Ovary (tissue), 9 donors: Measurements from ENCODE around the gene CENATAC. TPM values are rescaled to one million over a fixed set of nuclear protein-coding genes. Genes with fewer than 3 reads are reported as not detected.
"Not testable (repeated sequence)": the region's sequence is repeated elsewhere in the genome, so short reads cannot be mapped to it uniquely, and the experiment has no call there.

Experiments used
- DNase-seq, 5 donors: peaks; one replicate each; pipeline ENCODE4 v3.0.0-alpha.2; 2019 to 2020
- H3K27ac ChIP-seq, 2 donors: fragments of 200-600 bp; one replicate each; pipeline versions ENCODE4 v1.5.1 to v1.8.0; 2019 to 2022
- H3K27me3 ChIP-seq: fragments of 200-600 bp; one replicate; pipeline ENCODE4 v1.8.0; 2022
- H3K36me3 ChIP-seq: fragments of 200-600 bp; sonication (generic); one replicate; pipeline ENCODE4 v1.5.1; 2019
- H3K4me1 ChIP-seq: one replicate; pipeline ENCODE4 v1.8.1; 2013; ENCODE audit warnings: mild to moderate bottlenecking, moderate library complexity; ENCODE audit not compliant: insufficient read depth
- H3K4me3 ChIP-seq: fragments of 200-600 bp; sonication (generic); one replicate; pipeline ENCODE4 v1.5.1; 2017
- H3K9me3 ChIP-seq, 2 donors: fragments of 200-600 bp in 1 of 2; sonication (generic) in 1 of 2; one replicate each; pipeline versions ENCODE4 v1.5.1 to v1.8.1; 2013 to 2019; ENCODE audit warnings: mild to moderate bottlenecking in 1 of 2, moderate library complexity in 1 of 2
- EP300 ChIP-seq: sonication (generic); formaldehyde crosslinking; IDR thresholded peaks from one replicate; pipeline ENCODE4 v1.6.1; 2017; ENCODE audit warnings: antibody characterized with exemption
- POLR2A ChIP-seq: fragments of 450-650 bp; IDR thresholded peaks from one replicate; pipeline ENCODE4 v1.6.1; 2017; ENCODE audit warnings: antibody characterized with exemption, mild to moderate bottlenecking, moderate library complexity
- WGBS, 3 donors: extraction: QIAGEN DNeasy Blood & Tissue Kit in 1 of 3; methylation state at CpG; one replicate each; pipeline versions ENCODE4 v1.1.5 to v1.1.7; 2013 to 2017; 5-methylcytosine and 5-hydroxymethylcytosine counted together
- intact Hi-C, 4 donors: fragments of 100-400 bp; cut with DNase I; formaldehyde crosslinking; loops; one replicate each; pipeline versions ENCODE4 v1.11.0 to v1.15.1; 2022 to 2023
- polyA plus RNA-seq, 2 donors: library from polyadenylated mRNA; stranded (reverse); fragments of 200-250 nt in 1 of 2; fragments of 350-450 nt in 1 of 2; fragmentation: Illumina TruSeq in 1 of 2; extraction: RNeasy Lipid Tissue Mini Kit (QIAGEN cat#74804) in 1 of 2; gene quantifications; one replicate each; pipeline ENCODE4 v1.2.3, GENCODE V29; 2013 to 2014
- total RNA-seq, 7 donors: library from RNA; depleted of rRNA in 2 of 7; stranded (reverse); fragments of >200 nt in 2 of 7; fragmentation: NEBNext Ultra II Directional in 3 of 7; extraction: Animal tissue kit (Norgen Biotek cat#: 25700) in 3 of 7; gene quantifications; one replicate each; pipeline versions ENCODE4 v1.1.0 to v1.2.4, GENCODE V29; 2016 to 2023
- TF ChIP-seq, protein P1 (sequence below), 3 donors: fragments of 450-650 bp in 2 of 3; fragments of 200-600 bp in 1 of 3; IDR thresholded peaks; one replicate each; pipeline versions ENCODE4 v1.5.1 to v1.8.0; 2016 to 2022; ENCODE audit warnings: antibody characterized with exemption in 3 of 3, mild to moderate bottlenecking in 1 of 3
- donor health status: DM: no; HTN: no; CAD: no; lungs with moderate emphysema.
- donor health status: DM: no; HTN: no; CAD: no.
- donor health status: Bipolar disorder and iron deficiency.
- donor health status: DM: yes; HTN: yes; CAD: no.
- donor health status: DM: no; HTN: no; CAD: no.
- donor health status: DM: yes; HTN: yes; CAD: no.

CENATAC gene
- total and polyA plus RNA-seq, 9 donors: 19.9 to 51.0 (median 26.3) TPM

DNA sequence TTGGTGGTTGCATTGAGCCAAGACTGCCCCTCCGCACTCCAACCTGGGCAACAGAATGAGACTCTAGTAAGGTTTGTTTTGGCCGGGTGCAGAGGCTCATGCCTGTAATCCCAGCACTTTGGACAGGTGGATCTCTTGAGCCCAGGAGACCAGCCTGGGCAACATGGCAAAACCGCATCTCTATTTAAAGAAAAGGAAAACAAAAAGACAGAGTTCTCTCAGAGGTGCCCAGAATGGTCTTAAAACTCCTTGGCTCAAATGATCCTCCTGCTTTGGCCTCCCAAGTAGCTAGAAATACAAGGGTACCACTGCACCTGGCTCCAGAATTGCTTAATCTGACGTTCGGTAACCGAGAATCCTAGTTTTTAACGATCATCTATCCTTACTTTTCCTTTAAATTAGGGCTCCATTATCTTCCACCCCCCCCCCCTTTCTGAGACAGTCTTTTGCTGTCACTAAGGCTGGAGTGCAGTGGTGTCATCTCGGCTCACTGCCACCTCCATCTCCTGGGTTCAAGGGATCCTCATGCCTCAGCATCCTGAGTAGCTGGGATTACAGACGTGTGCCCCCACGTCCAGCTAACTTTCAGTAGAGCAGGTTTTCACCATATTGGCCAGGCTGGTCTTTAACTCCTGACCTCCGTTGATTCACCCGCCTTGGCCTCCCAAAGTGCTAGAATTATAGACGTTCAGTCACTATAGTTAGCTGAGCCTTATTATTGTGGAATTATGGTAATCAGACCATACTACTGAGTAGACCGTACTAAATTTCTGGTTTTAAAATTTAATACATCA lies 18.5 kb downstream of the CENATAC start:
- Histone ChIP-seq H3K36me3 (no peaks in the 10 kb centered on the region), H3K4me3 (no peak overlapping the region), H3K4me1 (peaks cover 9% of the 10 kb centered on the region), H3K9me3 (no peaks in the 10 kb centered on the region), H3K27ac (no peak overlapping the region), H3K27me3 (no peaks in the 10 kb centered on the region)
- 55 to 67% (median 63%) methylated on average over 14 of the region's 14 CpGs for WGBS, 3 donors
- no peak for DNase-seq
- intact Hi-C loops: no loop called here
- TF ChIP-seq EP300: no peak
- TF ChIP-seq, protein P1, sequence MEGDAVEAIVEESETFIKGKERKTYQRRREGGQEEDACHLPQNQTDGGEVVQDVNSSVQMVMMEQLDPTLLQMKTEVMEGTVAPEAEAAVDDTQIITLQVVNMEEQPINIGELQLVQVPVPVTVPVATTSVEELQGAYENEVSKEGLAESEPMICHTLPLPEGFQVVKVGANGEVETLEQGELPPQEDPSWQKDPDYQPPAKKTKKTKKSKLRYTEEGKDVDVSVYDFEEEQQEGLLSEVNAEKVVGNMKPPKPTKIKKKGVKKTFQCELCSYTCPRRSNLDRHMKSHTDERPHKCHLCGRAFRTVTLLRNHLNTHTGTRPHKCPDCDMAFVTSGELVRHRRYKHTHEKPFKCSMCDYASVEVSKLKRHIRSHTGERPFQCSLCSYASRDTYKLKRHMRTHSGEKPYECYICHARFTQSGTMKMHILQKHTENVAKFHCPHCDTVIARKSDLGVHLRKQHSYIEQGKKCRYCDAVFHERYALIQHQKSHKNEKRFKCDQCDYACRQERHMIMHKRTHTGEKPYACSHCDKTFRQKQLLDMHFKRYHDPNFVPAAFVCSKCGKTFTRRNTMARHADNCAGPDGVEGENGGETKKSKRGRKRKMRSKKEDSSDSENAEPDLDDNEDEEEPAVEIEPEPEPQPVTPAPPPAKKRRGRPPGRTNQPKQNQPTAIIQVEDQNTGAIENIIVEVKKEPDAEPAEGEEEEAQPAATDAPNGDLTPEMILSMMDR (IDR thresholded peaks at IDR 0.05): no peak

GRCh38 chr11:119017377-119017776 lies 19.4 kb downstream of the CENATAC start:
- 0 to 2% (median 0%) methylated on average over 10 of the region's 10 CpGs for WGBS, 3 donors
- H3K9me3 ChIP-seq, intact Hi-C loops, H3K36me3 ChIP-seq, H3K4me1 ChIP-seq, DNase-seq, H3K27me3 ChIP-seq: not testable (repeated sequence)
- peak overlapping the region; percentile 35 to 85 for H3K27ac ChIP-seq
- peak overlapping the region; percentile 71 for H3K4me3 ChIP-seq

GRCh38 chr11:119018074-119018938 lies 20.4 kb downstream of the CENATAC start, which contains the start of the genes RPS25 and TRAPPC4:
TSS of gene RPS25 (minus strand) at chr11:119018343. CDS start at chr11:119018284, 59 bp downstream.
TSS of gene TRAPPC4 (plus strand) at chr11:119018766. CDS start at chr11:119018796, 30 bp downstream.
- intact Hi-C loops: loop anchor here in 1 of 4 donors (2.0 kb wide), 1 partner anchor 20 kb away; the partner anchor contains the start of gene CENATAC
- peak; percentile 92 to 96 (median 95) for DNase-seq
- Histone ChIP-seq H3K9me3 (no peaks in the 10 kb centered on the region), H3K4me1 (peaks cover 9% of the 10 kb centered on the region), H3K36me3 (no peaks in the 10 kb centered on the region), H3K27me3 (no peaks in the 10 kb centered on the region), H3K27ac (peak within 1 kb of the TSS; percentile 71 to 85), H3K4me3 (peak within 1 kb of the TSS; percentile 71)
- 0 to 1% (median 1%) methylated on average over 63 of the region's 63 CpGs for WGBS, 3 donors
- TF ChIP-seq POLR2A (peak; percentile 70), EP300 (no peak)
- TF ChIP-seq, protein P1 (IDR thresholded peaks at IDR 0.05): no peak

DNA sequence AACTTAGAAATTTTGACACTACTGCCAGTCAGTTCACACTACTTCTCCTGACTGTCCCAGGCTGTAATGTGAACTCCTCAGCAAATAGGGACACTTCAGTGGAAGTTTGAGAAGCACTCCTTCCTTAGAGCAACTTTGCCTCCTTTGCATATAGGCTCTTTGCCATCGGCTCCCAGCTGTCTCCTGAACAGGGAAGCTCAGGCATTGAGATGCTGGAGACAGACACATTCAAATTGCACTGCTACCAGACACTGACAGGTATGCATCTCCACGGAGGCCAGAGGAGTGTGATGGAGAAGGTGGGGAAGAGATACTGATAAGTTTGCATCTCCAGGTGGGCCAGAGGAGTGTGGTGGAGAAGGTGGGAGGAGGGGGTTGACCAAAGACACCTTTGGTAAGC lies 22.1 kb downstream of the CENATAC start:
- TF ChIP-seq POLR2A (no peak), EP300 (no peak)
- TF ChIP-seq, protein P1 (IDR thresholded peaks at IDR 0.05): no peak
- 27 to 46% (median 34%) methylated on average over 2 of the region's 2 CpGs for WGBS, 3 donors
- intact Hi-C loops: loop anchor here in 1 of 4 donors (2.0 kb wide), 1 partner anchor 21 kb away; the partner anchor contains the start of gene CENATAC
- no peaks in the 10 kb centered on the region for H3K36me3 ChIP-seq
- no peaks in the 10 kb centered on the region for H3K27me3 ChIP-seq
- peaks cover 9% of the 10 kb centered on the region for H3K4me1 ChIP-seq
- peak overlapping the region; percentile 71 for H3K4me3 ChIP-seq
- H3K9me3 ChIP-seq: no peaks in the 10 kb centered on the region
- no peak for DNase-seq
- no peak overlapping the region for H3K27ac ChIP-seq
